Mammary epithelial cell (primary cell): ENCODE data around the gene NLGN1.

Source experiments
- EZH2 ChIP-seq: IDR thresholded peaks from 2 replicates; pipeline ENCODE4 v1.6.1; 2012; ENCODE audit warnings: low read length, inconsistent platforms, borderline replicate concordance
- TF ChIP-seq, protein P1 (sequence below), 2 donors: IDR thresholded peaks in 1 of 2; conservative IDR thresholded peaks in 1 of 2; 2 replicates each; pipeline ENCODE4 v1.5.1; 2011 to 2012; ENCODE audit warnings: inconsistent platforms in 2 of 2, low read length in 2 of 2, mild to moderate bottlenecking in 2 of 2, control low read depth in 1 of 2, low read depth in 1 of 2; ENCODE audit not compliant: insufficient read depth in 1 of 2; ENCODE audit errors: extremely low read depth in 1 of 2

DNA sequence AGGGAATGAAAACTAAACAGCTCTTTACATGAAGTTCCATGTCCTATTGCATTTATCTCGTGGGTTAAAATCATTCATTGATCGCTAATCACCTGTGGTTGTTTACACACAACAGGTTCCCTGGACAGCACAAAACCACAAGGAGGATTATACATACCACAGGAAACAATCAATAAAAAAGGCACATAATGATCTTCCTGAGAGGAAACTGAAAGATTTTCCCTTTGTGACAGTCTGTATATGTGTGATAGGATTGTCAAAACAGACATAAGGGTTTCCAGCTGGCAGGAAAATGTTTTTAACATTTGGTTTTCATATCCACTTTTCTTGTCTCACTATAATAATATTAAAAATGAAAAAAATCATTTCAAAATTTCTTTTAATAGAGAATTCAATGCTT is 541.8 kb downstream of the NLGN1 start:
- TF ChIP-seq, protein P1, sequence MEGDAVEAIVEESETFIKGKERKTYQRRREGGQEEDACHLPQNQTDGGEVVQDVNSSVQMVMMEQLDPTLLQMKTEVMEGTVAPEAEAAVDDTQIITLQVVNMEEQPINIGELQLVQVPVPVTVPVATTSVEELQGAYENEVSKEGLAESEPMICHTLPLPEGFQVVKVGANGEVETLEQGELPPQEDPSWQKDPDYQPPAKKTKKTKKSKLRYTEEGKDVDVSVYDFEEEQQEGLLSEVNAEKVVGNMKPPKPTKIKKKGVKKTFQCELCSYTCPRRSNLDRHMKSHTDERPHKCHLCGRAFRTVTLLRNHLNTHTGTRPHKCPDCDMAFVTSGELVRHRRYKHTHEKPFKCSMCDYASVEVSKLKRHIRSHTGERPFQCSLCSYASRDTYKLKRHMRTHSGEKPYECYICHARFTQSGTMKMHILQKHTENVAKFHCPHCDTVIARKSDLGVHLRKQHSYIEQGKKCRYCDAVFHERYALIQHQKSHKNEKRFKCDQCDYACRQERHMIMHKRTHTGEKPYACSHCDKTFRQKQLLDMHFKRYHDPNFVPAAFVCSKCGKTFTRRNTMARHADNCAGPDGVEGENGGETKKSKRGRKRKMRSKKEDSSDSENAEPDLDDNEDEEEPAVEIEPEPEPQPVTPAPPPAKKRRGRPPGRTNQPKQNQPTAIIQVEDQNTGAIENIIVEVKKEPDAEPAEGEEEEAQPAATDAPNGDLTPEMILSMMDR (conservative IDR thresholded peaks at IDR 0.05 in 1 of 2, IDR thresholded peaks at IDR 0.05 in 1 of 2; ENCODE audit: extremely low read depth in 1 of 2, insufficient read depth in 1 of 2, low read depth in 1 of 2, low read length in 2 of 2) = no peak
- no peak for TF ChIP-seq EZH2
